ENCODE data around the gene PHLDA2.

The PHLDA2 gene

GRCh38 chr11:2968341-2968900, 39.2 kb upstream of the PHLDA2 start:
- Histone ChIP-seq H3K4me1 (no peaks in the 10 kb centered on the region), H3K27ac (no peak overlapping the region), H3K9me3 (no peaks in the 10 kb centered on the region), H3K36me3 (peaks cover 89 to 99% (median 99%) of the 10 kb centered on the region in 3 donors), H3K27me3 (no peaks in the 10 kb centered on the region), H3K4me3 (no peak overlapping the region)
- no peak for TF ChIP-seq CTCF (IDR thresholded peaks at IDR 0.05)
- DNase-seq: no peak
- intact Hi-C loops (cut with DNase I; ENCODE audit: low total_unique reads): no loop called here

- H3K27me3 ChIP-seq: no peaks in the 10 kb centered on the region
- H3K4me1 ChIP-seq: no peaks in the 10 kb centered on the region
- no peak for TF ChIP-seq CTCF (IDR thresholded peaks at IDR 0.05)
- no peak overlapping the region for H3K4me3 ChIP-seq
- no peaks in the 10 kb centered on the region for H3K9me3 ChIP-seq
- peaks cover 69 to 93% (median 82%) of the 10 kb centered on the region in 3 donors for H3K36me3 ChIP-seq
- no peak overlapping the region for H3K27ac ChIP-seq
- intact Hi-C loops (cut with DNase I; ENCODE audit: low total_unique reads): no loop called here
- no peak for DNase-seq
These were observed 35.6 kb upstream of the PHLDA2 start for GRCh38 chr11:2964782-2965181.

- H3K27me3 ChIP-seq: no peaks in the 10 kb centered on the region
- peaks cover 67 to 93% (median 73%) of the 10 kb centered on the region in 3 donors for H3K36me3 ChIP-seq
- no peaks in the 10 kb centered on the region for H3K4me1 ChIP-seq
- no peak overlapping the region for H3K4me3 ChIP-seq
- TF ChIP-seq CTCF (IDR thresholded peaks at IDR 0.05): no peak
- no peak for DNase-seq
- H3K27ac ChIP-seq: no peak overlapping the region
- intact Hi-C loops (cut with DNase I; ENCODE audit: low total_unique reads): no loop called here
- no peaks in the 10 kb centered on the region for H3K9me3 ChIP-seq
These were observed 34.5 kb upstream of the PHLDA2 start for GRCh38 chr11:2963761-2964160.

- H3K4me1 ChIP-seq: no peaks in the 10 kb centered on the region
- H3K9me3 ChIP-seq: no peaks in the 10 kb centered on the region
- peaks cover 67 to 93% (median 73%) of the 10 kb centered on the region in 3 donors for H3K36me3 ChIP-seq
- intact Hi-C loops (cut with DNase I; ENCODE audit: low total_unique reads): no loop called here
- no peak for DNase-seq
- no peaks in the 10 kb centered on the region for H3K27me3 ChIP-seq
- no peak overlapping the region for H3K4me3 ChIP-seq
- TF ChIP-seq CTCF (IDR thresholded peaks at IDR 0.05): no peak
- H3K27ac ChIP-seq: no peak overlapping the region
These were observed 34.0 kb upstream of the PHLDA2 start for GRCh38 chr11:2963112-2963754.

GRCh38 chr11:2961080-2961479, 31.9 kb upstream of the PHLDA2 start:
- no peaks in the 10 kb centered on the region for H3K4me1 ChIP-seq
- no peak for DNase-seq
- no peak for TF ChIP-seq CTCF (IDR thresholded peaks at IDR 0.05)
- H3K27me3 ChIP-seq: no peaks in the 10 kb centered on the region
- H3K9me3 ChIP-seq: no peaks in the 10 kb centered on the region
- no peak overlapping the region for H3K4me3 ChIP-seq
- intact Hi-C loops (cut with DNase I; ENCODE audit: low total_unique reads): no loop called here
- H3K36me3 ChIP-seq: peaks cover 66 to 93% (median 73%) of the 10 kb centered on the region in 3 donors
- no peak overlapping the region for H3K27ac ChIP-seq

Measured in tibial artery (tissue), 4 donors.